GM19238 (cell line): ENCODE results near the gene NUDT15.
A peak's percentile ranks its signal among the peaks of the same experiment; 100 is the strongest.
"Not testable (repeated sequence)": the region's sequence is repeated elsewhere in the genome, so short reads cannot be mapped to it uniquely, and the experiment has no call there.

Experiments
- DNase-seq: peaks from one replicate; pipeline ENCODE4 v3.0.0; 2011; ENCODE audit warnings: low spot score; ENCODE audit not compliant: insufficient read length

Gene NUDT15

DNA sequence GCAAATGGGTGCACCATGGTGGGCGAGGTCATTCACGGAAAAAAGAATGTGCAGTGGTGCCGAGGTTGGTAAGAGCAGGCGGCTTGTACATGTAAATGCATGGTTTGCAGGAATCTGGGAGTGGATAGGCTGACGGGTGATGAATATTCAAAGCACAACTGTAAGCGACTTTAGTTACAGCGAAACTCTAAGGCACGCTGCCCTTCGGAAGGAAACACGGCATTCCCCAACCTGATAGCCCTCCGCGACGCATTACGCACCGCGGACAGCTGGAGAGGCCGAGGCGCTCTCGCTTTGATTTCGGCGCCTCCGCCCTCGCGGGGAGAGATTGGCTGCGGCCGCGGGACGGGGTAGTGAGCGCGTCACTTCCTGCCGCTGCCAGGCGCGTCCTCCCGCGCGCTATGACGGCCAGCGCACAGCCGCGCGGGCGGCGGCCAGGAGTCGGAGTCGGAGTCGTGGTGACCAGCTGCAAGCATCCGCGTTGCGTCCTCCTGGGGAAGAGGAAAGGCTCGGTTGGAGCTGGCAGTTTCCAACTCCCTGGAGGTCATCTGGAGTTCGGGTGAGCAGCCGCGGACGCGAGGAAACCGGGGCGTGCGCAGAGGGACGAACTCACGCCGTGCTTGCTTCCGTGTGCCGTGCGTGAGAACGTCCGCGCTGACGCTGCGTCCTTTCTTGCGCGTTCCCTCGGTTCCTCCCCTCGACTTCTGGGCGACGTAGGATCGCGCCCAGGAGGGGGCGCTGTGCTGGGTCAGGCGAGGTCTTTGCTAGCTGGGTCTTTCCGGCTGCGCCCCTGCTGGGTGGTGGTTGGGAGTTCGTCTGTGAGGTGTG, at the start of gene NUDT15:
Gene NUDT15 (plus strand): TSS at position 381 of the 828 bp plus-strand sequence. CDS start 21 bp downstream, at position 402.
- DNase-seq, result peak; percentile 91

DNA sequence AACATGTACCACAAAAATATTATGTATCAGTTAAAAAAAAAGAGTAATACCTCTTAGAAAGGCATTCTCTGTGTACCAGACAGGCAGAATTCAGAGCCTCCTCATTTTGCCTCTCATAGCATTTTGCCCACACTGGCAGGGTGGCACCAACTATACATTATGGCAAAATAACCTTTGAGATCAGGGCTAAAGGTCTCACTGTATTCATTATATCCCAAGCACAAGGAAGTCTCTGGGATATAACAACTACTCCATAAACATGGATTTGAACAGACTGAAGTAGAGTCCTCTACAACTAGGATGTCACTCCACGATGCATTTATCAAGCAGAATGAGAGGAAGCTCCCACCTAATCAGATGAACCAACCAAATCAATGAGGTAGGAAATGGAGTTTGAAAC, 47.1 kb upstream of the NUDT15 start:
- no peak for DNase-seq

DNA sequence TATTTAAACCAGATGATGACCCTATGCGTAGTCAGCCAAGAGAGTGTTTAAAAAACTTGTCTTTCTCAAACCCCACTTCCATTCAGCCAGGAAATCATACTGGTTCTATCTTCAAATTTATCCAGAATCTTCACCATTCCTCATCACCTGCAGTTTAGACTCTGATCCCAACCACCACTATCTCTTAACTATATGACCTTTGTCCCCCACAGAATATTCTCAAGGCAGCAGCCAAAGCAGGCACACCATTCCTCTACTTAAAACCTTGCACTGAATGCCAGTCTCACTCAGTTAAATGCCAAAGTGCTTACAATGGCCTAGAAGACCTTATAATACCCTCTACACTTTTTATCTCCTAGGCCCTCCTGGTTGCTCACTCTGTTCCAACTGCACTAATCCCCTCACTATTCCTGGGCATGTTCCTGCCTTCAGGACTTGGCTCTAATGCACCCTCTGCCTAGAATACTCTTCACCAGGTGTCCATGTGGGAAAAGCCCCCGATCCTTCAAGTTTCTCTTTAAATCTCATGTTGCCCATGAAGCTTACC, 46.5 kb upstream of the NUDT15 start:
- DNase-seq, result no peak

- DNase-seq, result no peak
Measured at GRCh38 chr13:47991859-47992258, 45.7 kb upstream of the NUDT15 start.

GRCh38 chr13:47997384-47997783, 40.1 kb upstream of the NUDT15 start:
- no peak for DNase-seq

DNA sequence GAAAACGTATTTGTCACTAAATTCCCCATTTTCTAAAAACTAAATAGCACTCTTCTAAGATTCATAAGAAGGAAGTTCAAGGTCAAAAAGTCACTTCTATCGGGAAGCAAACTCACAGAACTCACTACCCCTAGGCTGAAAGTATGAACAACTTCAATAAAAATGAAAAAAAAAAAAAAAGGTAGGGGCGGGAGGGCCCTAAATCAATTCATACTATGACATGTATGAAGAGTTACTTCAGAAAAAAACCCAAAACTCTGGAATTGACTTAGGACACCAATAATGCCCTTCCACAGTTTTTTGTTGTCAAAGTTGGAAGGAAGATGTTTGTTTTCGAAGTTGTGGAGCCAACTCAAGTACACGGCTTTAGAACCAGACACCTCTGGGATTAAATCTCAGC, 37.6 kb upstream of the NUDT15 start:
- no peak for DNase-seq

DNA sequence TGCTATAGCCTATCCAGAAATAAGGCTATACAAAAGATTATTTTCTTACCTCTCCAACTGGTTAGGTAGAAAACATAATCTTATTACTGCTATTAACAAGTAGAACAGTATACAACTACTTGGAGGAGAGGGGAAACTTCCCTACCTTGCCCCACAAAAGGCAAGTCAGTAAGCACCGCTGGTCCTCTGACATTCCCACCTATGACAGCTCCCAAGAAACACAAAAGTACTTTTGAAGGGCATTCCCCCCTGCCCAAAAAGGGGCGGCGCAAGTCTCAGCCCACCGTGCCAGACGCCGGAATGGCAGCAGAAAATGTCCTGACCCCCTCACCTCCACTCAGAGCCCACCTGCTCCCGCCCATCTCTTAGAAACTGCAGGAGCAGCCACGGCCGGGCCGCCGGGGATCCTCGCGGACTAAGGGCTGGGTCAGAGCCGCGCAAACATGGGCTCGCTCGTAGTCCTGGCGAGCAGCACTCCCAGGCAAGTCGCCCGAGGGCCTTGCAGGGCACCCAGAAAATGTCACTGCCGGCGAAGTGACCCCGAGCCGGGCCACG, 36.9 kb upstream of the NUDT15 start:
- peak; percentile 7 for DNase-seq

GRCh38 chr13:48001114-48001881, 36.2 kb upstream of the NUDT15 start, which contains the start of gene SUCLA2:
SUCLA2 (minus strand) TSS chr13:48001273; CDS start chr13:48001269, 4 bp downstream.
- peak; percentile 98 for DNase-seq

- not testable (repeated sequence) for DNase-seq
Measured at GRCh38 chr13:48001999-48002398, 35.5 kb upstream of the NUDT15 start.

GRCh38 chr13:48004201-48004600, 33.3 kb upstream of the NUDT15 start:
- no peak for DNase-seq

GRCh38 chr13:48006396-48006795, 31.1 kb upstream of the NUDT15 start:
- DNase-seq, result no peak

GRCh38 chr13:48009284-48009683, 28.2 kb upstream of the NUDT15 start:
- DNase-seq, result no peak

DNA sequence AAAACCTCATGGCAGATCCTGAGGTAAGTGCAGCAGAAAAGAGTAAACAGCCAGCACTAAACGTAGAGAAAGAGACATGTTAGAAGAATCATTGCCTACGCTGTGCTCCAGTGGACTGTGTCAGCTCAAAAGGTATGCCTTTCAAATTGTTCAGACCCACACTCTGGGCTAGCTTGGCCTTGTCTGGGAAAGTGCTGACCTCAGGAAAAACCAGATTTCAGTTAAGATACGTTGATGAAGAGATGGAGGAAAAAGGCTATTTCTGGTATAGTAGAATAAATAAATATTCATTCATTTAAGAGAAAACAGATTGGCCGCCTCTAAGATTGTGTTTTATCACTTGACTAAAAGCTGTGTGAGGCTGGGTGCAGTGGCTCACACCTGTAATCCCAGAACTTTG, 26.8 kb upstream of the NUDT15 start:
- DNase-seq, result no peak

DNA sequence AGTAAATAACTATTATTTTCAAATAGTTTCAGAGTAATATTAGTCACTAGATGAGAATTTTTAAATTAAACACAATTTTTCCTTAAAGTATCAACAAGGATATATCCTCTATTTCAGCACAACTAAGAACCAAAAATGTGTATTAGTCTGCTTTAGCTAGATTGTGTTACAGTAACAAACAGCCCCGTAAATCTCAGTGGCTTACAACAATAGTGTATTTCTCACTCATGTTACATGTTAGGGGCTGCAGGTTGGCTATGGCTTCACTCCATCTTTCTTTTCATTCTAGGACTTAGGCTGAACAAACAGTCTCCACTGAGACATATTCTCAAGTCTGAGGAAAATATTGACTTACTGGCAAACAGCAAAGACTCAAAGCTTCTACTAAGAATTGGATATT, 24.9 kb upstream of the NUDT15 start:
- no peak for DNase-seq

DNA sequence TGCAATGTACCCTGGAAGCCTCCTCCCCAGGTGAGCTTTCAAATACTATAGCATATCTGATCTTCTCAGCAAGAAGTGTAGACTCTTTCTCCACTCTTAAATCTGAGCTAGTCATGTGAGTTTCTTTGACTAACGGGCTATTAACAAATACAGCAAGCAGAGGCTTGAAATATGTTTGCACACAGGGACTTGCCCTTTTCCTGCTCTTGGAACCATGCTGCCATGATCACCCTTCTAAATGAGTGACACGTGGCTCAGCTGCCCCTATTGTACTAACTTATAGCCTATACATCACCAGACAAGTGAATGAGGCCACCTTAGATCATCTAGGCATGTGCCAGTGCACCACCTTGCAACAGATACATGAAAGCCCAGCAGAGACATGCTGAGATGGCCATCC, 23.2 kb upstream of the NUDT15 start:
- DNase-seq, result no peak

DNA sequence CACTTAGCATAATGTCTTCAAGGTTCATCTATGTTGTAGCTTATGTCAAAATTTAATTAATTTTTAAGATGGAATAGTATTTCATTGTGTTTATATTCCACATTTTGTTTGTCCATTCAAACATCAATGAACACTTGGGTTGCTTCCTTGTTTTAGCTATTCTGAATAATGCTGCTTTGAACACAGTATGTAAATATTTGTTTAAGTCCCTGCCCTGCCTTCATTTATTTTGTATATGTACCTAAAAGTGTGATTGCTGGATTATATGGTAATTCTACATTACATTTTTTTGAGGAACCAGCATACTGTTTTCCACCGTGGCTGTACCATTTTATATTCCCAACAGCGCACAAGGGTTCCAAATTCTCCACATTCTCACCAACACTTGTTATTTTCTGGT, 18.9 kb upstream of the NUDT15 start:
- DNase-seq, result no peak

- DNase-seq, result no peak
Measured at GRCh38 chr13:48019796-48020195, 17.7 kb upstream of the NUDT15 start.

DNA sequence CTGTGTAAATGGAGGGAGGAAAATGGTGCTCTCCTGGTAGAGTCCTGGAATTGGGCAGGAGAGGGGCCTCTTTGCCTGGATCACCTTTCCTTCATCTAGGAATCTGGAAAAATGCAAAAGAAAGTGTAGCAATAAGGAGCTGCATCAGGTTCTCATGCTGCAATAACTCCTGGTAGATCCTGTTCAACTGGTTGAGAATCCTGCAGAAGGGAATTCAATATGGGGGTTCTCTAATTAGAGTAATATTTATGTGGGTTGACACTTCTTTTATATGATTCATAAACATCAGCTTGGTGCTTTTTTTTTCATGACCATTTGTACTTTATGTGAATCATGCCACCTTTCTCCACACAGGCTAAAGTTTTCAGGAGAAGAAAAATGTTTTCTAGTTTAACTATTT, 9.5 kb upstream of the NUDT15 start:
- no peak for DNase-seq

GRCh38 chr13:48029859-48030258, 7.7 kb upstream of the NUDT15 start:
- no peak for DNase-seq

DNA sequence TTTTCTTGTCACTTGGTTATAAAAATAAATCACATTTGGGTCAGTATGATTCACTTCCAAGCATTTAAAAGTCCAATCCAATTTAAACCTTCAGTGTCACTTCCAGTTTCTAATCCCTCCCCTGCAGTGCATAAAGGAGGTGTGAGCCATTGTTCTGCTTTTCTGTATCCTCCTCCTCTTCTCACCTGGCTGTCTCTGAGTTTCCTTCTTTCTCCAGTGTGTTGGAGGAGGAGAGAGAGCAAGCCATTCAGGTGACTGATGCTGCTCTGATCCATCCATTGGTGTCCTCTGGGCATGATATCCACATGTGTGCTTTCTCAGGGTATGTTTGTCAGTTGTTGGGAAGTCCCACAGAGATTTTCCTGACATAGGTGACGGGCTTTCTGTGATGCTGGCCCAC, 1.2 kb downstream of the NUDT15 start:
- no peak for DNase-seq

DNA sequence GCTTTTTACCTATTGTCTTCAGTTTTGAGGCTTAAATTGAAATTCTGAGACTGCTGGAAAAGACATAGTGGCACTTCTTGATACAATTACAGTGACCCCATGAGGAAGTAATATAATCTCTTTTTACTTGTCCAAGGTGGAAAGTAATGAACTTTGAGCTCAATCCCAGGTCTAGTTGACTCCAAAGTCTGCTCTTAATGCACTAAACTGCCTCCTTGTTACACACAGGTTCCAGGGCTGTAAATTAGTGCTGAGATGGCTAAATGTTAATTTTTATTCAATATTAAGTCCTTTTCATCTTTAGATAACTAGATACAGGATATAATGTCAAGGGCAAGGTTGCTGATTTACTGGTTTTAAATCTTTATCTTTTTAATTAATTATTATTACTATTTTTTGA, 2.5 kb downstream of the NUDT15 start:
- no peak for DNase-seq

- no peak for DNase-seq
Measured at GRCh38 chr13:48040896-48041295, 3.4 kb downstream of the NUDT15 start.
